Activated CD4-positive, alpha-beta T cell treated with anti-CD3 and anti-CD28 coated beads for 36 hours (primary cell): ENCODE measurements around the gene PKD2L2. TPM values are rescaled to one million over a fixed set of nuclear protein-coding genes. Genes with fewer than 3 reads are reported as not detected.
A peak's percentile ranks its signal among the peaks of the same experiment; 100 is the strongest.
"Not testable (repeated sequence)": the region's sequence is repeated elsewhere in the genome, so short reads cannot be mapped to it uniquely, and the experiment has no call there.

Source experiments
- ATAC-seq: fragments of 200-7000 bp; cut with Tn5 transposase; one replicate; pipeline ENCODE4 v1.10.0; 2021; ENCODE audit warnings: mild to moderate bottlenecking, moderate library complexity
- CTCF ChIA-PET: fragments of 350-600 bp; sonication (Branson Sonifier 250); formaldehyde crosslinking; loops from one replicate; lab custom pipeline; 2021; ENCODE audit warnings: antibody characterized with exemption; lab: Charles Lee
- POLR2A ChIA-PET: fragments of 350-600 bp; sonication (Branson Sonifier 250); formaldehyde crosslinking; loops from one replicate; lab custom pipeline; 2021; ENCODE audit warnings: antibody characterized with exemption, inconsistent platforms; lab: Charles Lee
- DNase-seq: peaks from one replicate; pipeline ENCODE4 v3.0.0-alpha.2; 2020
- H3K27ac Mint-ChIP-seq: one replicate; pipeline ENCODE4 v1.8.0; 2021; ENCODE audit warnings: mixed read lengths
- H3K27me3 Mint-ChIP-seq: one replicate; pipeline ENCODE4 v1.8.0; 2021; ENCODE audit warnings: mixed read lengths
- H3K36me3 Mint-ChIP-seq: one replicate; pipeline ENCODE4 v1.8.0; 2021; ENCODE audit warnings: low read depth, mixed read lengths
- H3K4me1 Mint-ChIP-seq: one replicate; pipeline ENCODE4 v1.8.0; 2021; ENCODE audit warnings: mixed read lengths
- H3K4me3 Mint-ChIP-seq: one replicate; pipeline ENCODE4 v1.8.0; 2021; ENCODE audit warnings: mild to moderate bottlenecking, moderate library complexity, mixed read lengths
- H3K9me3 Mint-ChIP-seq: one replicate; pipeline ENCODE4 v1.8.0; 2021; ENCODE audit warnings: low read depth, mixed read lengths
- intact Hi-C, 2 experiments: fragments of 100-400 bp; cut with DNase I in 1 of 2; cut with micrococcal nuclease in 1 of 2; formaldehyde crosslinking; loops; one replicate each; pipeline versions ENCODE4 v1.14.2 to v1.15.1; 2022 to 2024; cut with DNase I, micrococcal nuclease
- total RNA-seq, 2 experiments: library from RNA; stranded (reverse); gene quantifications; one replicate each; pipeline ENCODE4 v1.2.3, GENCODE V29; 2021

Gene PKD2L2
- total RNA-seq, 2 experiments from 2014 or later = 0.30 TPM; not detected in 1

DNA sequence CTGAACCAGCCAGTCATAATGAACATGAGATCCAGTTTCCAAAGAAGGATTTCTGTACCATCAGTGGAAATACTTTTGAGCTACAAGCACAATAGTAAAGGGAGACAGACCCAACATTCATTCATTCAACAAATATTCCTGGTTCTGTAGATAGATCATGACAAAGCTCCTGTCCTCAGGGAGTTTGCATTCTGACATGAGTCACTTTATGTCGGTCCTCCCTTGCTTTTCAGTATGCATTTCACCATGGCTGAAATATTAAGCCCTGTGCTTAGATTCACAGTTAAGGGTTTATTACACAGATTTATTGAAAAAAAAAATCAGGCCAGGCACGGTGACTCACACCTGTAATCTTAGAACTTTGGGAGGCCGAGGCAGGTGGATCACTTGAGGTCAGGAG is 27.0 kb upstream of the PKD2L2 start:
- H3K36me3 Mint-ChIP-seq = no peaks in the 10 kb centered on the region
- CTCF ChIA-PET = no interaction called here
- intact Hi-C loops = no loop called here

DNA sequence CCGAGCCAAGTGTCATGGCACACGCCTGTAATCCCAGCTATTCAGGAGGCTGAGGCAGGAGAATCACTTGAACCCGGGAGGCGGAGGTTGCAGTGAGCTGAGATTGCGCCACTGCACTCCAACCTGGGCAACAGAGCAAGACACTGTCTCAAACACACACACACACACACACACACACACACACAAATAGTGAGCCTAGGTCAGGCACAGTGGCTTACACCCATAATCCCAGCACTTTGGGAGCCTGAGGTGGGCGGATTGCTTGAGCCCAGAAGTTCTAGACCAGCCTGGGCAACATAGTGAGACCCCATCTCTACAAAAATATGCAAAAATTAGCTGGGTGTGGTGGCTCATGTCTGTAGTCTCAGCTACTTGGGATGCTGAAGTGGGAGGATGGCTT is 25.6 kb upstream of the PKD2L2 start:
- intact Hi-C loops, H3K27me3 Mint-ChIP-seq, H3K9me3 Mint-ChIP-seq, CTCF ChIA-PET, H3K36me3 Mint-ChIP-seq, H3K4me1 Mint-ChIP-seq, DNase-seq, H3K27ac Mint-ChIP-seq, H3K4me3 Mint-ChIP-seq, ATAC-seq: not testable (repeated sequence)
- POLR2A ChIA-PET = interaction anchor here (0.6 kb wide), 1 partner anchor 134 kb away, joined by 3 read pairs; no protein-coding TSS in a partner anchor

More for the DNA sequence above, 27.0 kb upstream of the PKD2L2 start:
- H3K27ac Mint-ChIP-seq = no peak overlapping the region
- H3K27me3 Mint-ChIP-seq = no peaks in the 10 kb centered on the region
- POLR2A ChIA-PET = no interaction called here
- no peaks in the 10 kb centered on the region for H3K9me3 Mint-ChIP-seq
- no peak overlapping the region for H3K4me3 Mint-ChIP-seq
- DNase-seq (no peak), ATAC-seq (no peak)
- H3K4me1 Mint-ChIP-seq = peaks cover 17% of the 10 kb centered on the region

DNA sequence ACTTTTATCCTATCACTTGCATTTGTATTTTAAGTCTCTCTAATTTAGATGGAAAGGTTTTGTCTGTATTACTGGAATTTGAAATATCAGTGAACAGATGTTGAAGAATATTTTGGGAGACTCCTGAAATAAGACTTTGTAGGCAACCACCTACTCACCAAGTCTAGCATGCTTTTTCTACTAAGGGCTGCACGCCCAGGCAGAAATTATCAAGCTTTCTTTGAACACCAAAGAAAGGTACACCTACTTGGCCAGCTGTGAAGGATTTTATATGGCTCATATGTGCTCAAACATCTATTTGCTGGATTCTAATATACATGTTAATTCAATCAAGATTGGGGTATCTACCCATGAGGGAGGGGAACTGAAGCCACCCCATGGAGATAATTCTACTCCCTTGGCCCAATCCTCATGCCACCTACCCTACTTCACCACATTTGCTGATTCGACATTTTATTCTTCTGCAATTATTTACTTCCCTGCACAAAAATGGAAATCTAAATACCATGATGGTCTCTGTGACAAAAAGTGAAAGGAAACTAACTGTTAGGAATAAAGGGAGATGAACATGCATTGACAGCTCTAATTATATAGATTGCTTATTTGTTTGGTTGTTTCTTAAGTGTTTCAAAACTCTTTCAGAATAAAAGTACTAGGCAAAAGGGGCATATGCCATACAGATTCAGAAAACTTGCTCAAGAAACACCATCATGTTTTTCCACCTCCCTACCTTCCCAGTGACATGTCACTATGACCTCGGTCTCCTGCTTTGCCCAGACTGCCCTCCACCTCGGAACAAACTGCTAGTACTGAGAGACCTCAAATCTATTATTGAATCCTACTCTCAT is 22.5 kb upstream of the PKD2L2 start:
- no peaks in the 10 kb centered on the region for H3K9me3 Mint-ChIP-seq
- H3K4me3 Mint-ChIP-seq = no peak overlapping the region
- ChIA-PET CTCF (interaction anchor here (0.5 kb wide), 1 partner anchor 155 kb away, joined by 3 read pairs; no protein-coding TSS in a partner anchor), POLR2A (no interaction called here)
- H3K27me3 Mint-ChIP-seq = no peaks in the 10 kb centered on the region
- no peak for ATAC-seq
- intact Hi-C loops = no loop called here
- H3K36me3 Mint-ChIP-seq = no peaks in the 10 kb centered on the region
- H3K27ac Mint-ChIP-seq = no peak overlapping the region
- no peak for DNase-seq
- peaks cover 4% of the 10 kb centered on the region for H3K4me1 Mint-ChIP-seq

DNA sequence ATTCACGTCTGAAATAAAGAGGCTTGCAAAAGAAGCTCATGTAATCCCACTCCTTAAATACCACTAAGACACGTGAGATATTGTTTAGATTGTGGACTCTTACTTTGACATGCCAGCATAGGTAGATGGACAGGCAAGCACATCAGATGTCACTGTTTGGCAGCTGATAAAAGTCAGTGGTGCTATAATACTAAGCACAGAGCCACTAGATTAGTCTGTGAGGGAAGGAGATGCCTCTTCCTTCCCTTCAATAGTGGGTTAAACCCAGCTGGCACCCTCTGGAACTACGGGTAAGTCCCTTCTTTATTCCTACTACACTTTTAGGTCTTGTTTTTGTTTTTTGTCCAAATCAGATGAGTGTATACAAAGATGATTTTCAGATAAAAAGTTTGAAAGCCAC is 21.6 kb upstream of the PKD2L2 start, which contains the start of gene MYOT:
Gene MYOT, plus strand, starts transcription at position 197 of the 400 bp plus-strand sequence. CDS start 2,792 bp downstream, outside the sequence.
- Mint-ChIP-seq H3K27me3 (no peaks in the 10 kb centered on the region), H3K36me3 (no peaks in the 10 kb centered on the region), H3K27ac (no peak within 1 kb of the TSS), H3K4me1 (no peaks in the 10 kb centered on the region), H3K4me3 (no peak within 1 kb of the TSS), H3K9me3 (no peaks in the 10 kb centered on the region)
- POLR2A ChIA-PET = no interaction called here
- CTCF ChIA-PET = interaction anchor here (0.6 kb wide), 1 partner anchor 168 kb away, joined by 3 read pairs; no protein-coding TSS in a partner anchor
- intact Hi-C loops = no loop called here
- DNase-seq = no peak
- ATAC-seq = no peak

DNA sequence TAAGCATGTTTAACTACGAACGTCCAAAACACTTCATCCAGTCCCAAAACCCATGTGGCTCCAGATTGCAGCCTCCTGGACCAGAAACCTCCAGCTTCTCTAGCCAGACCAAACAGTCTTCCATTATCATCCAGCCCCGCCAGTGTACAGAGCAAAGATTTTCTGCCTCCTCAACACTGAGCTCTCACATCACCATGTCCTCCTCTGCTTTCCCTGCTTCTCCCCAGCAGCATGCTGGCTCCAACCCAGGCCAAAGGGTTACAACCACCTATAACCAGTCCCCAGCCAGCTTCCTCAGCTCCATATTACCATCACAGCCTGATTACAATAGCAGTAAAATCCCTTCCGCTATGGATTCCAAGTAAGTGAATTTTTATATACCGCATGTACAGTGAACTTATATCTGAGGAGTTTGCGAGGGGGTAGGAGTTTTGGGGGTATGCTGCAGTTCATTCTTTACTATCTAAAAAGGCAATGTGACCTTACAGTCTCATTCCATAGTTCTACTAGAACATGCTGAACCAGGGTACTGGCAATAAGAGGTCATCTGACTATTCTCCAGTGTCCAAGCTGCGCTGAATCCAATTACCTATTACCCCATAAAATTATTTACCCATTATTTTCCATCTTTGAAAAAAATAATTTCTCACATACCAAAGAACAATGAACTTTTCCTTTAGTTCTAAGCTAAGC is 18.5 kb upstream of the PKD2L2 start:
- intact Hi-C loops = no loop called here
- no peaks in the 10 kb centered on the region for H3K9me3 Mint-ChIP-seq
- H3K36me3 Mint-ChIP-seq = no peaks in the 10 kb centered on the region
- CTCF ChIA-PET = interaction anchor here (0.7 kb wide), 2 partner anchors 32 to 84 kb away, joined by 3 to 4 read pairs; no protein-coding TSS in a partner anchor
- H3K27me3 Mint-ChIP-seq = no peaks in the 10 kb centered on the region
- DNase-seq (no peak), ATAC-seq (no peak)
- no peak overlapping the region for H3K27ac Mint-ChIP-seq
- no peaks in the 10 kb centered on the region for H3K4me1 Mint-ChIP-seq
- no peak overlapping the region for H3K4me3 Mint-ChIP-seq
- POLR2A ChIA-PET = interaction anchor here (0.7 kb wide), 1 partner anchor 482 kb away, joined by 4 read pairs; the partner anchor contains the start of gene KDM3B

DNA sequence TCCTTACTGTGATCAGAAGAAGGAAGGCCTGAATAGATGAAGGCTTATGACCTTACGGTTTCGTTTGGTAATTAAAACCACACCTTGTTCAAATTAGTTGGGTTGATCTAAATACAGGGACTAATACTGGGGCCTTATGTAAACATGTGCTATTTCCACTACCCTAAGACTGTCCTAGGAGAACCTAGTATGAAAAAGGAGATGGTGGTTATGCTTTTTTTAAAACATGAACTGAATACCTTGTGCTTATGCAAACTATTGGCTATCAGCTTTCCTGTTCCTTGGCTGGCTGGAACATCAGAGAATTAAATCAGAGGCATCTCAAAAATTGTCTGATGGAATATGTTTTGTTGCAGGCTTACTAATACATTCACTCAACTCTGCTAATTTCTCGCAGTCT is 17.7 kb upstream of the PKD2L2 start:
- ChIA-PET POLR2A (no interaction called here), CTCF (interaction anchor here (1.4 kb wide), 1 partner anchor 15 kb away, joined by 3 read pairs; no protein-coding TSS in a partner anchor)
- Mint-ChIP-seq H3K27ac (no peak overlapping the region), H3K27me3 (no peaks in the 10 kb centered on the region), H3K36me3 (no peaks in the 10 kb centered on the region), H3K4me1 (no peaks in the 10 kb centered on the region), H3K9me3 (no peaks in the 10 kb centered on the region), H3K4me3 (no peak overlapping the region)
- no peak for ATAC-seq
- intact Hi-C loops = no loop called here
- DNase-seq = no peak

DNA sequence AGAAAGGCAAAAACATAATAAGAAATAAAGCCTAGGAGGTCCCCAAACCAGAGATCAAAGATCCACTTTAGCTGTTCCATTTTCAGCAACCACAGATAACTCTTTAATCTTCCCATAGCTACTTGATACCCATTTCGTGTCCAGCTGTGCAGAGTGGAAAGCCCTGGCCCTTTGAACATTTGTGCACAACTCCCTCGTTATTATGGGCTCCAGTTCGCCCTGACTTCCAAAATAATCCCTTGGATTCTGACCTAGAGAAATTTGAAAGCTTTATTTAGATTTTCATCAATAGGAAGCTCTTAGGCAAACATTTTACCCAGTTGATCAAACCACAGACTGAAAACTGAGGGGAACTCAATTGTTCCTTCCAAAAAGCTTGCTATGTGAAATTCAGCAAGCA is 16.8 kb upstream of the PKD2L2 start:
- ChIA-PET POLR2A (no interaction called here), CTCF (interaction anchor here (0.8 to 1.4 kb wide), 2 partner anchors 11 to 14 kb away, joined by 3 to 4 read pairs; no protein-coding TSS in a partner anchor)
- H3K36me3 Mint-ChIP-seq = no peaks in the 10 kb centered on the region
- no peaks in the 10 kb centered on the region for H3K27me3 Mint-ChIP-seq
- H3K27ac Mint-ChIP-seq = no peak overlapping the region
- DNase-seq (no peak), ATAC-seq (no peak)
- no peaks in the 10 kb centered on the region for H3K4me1 Mint-ChIP-seq
- no peaks in the 10 kb centered on the region for H3K9me3 Mint-ChIP-seq
- H3K4me3 Mint-ChIP-seq = no peak overlapping the region
- intact Hi-C loops = no loop called here

DNA sequence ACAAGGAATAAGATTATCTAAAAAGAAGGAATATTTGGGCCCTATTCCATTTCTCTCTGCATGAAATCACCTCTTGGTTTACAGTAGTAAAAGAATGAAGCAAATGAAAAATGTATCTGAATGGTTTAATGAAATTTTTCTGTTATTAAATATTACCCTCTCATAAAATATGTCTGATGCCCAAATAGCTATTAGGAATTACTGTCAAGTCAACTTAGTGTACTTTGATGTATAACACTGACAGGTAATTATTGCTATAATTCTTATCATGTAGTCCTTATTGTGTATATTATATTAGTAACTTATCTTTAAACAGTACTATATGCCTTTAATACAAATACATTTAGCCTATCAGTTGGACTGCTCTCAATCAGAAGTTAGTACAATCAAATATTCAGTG is 13.2 kb upstream of the PKD2L2 start:
- ATAC-seq (no peak), DNase-seq (no peak)
- no peaks in the 10 kb centered on the region for H3K4me1 Mint-ChIP-seq
- H3K9me3 Mint-ChIP-seq = no peaks in the 10 kb centered on the region
- ChIA-PET POLR2A (no interaction called here), CTCF (interaction anchor here (1.2 to 1.4 kb wide), 2 partner anchors 11 to 13 kb away, joined by 4 read pairs; partner anchors contain the start of gene PKD2L2)
- no peak overlapping the region for H3K27ac Mint-ChIP-seq
- H3K4me3 Mint-ChIP-seq = no peak overlapping the region
- no peaks in the 10 kb centered on the region for H3K36me3 Mint-ChIP-seq
- H3K27me3 Mint-ChIP-seq = no peaks in the 10 kb centered on the region
- intact Hi-C loops = no loop called here

DNA sequence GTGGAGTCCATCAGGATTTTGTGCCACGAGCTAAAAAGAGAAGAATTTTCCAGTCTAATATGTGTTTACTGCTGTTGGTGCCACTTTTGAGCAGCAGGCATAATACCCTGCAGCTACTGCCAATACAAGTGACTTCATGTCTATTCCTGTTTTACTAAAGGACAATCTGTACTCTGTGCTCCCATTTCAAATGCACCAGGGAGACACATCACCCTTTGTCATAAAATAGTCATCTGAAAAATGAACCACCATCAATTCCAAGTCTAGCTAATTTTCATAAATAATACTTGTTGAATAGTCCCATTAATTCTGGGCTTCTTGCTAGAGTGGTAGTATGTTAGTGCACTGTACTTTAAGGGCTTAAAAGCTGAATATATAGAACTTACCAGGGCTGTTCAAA is 8.9 kb upstream of the PKD2L2 start:
- DNase-seq (no peak), ATAC-seq (no peak)
- POLR2A ChIA-PET = no interaction called here
- Mint-ChIP-seq H3K4me3 (no peak overlapping the region), H3K27ac (no peak overlapping the region), H3K27me3 (no peaks in the 10 kb centered on the region), H3K4me1 (no peaks in the 10 kb centered on the region), H3K36me3 (peaks cover 7% of the 10 kb centered on the region), H3K9me3 (no peaks in the 10 kb centered on the region)
- CTCF ChIA-PET = interaction anchor here (0.7 to 1.4 kb wide), 2 partner anchors 8 to 11 kb away, joined by 3 to 4 read pairs; partner anchors contain the start of gene PKD2L2
- intact Hi-C loops = no loop called here

DNA sequence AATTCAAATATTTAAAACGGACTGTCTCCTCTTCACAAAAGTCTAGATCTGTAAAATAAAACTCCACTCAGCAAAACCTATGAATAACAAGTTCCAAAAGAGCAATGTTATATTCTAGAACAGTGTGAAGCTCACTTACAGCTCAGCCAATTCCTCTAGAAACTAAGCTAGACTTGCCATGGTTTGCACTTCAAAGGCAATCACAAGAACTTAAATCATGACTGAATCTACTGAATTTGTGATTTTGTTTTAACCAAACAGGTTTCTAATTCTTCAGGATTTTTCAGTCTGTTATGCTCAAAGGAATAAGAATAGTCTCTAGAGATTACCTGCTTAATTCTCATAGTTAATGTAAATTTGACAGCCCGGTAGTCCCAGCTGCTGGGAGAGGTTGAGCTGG is 1.4 kb upstream of the PKD2L2 start:
- POLR2A ChIA-PET = no interaction called here
- H3K9me3 Mint-ChIP-seq = no peaks in the 10 kb centered on the region
- intact Hi-C loops = loop anchor here in 1 of 2 experiments (5.0 kb wide), 1 partner anchor 111 kb away; no protein-coding TSS in a partner anchor
- no peaks in the 10 kb centered on the region for H3K27me3 Mint-ChIP-seq
- DNase-seq (no peak), ATAC-seq (no peak)
- peaks cover 21% of the 10 kb centered on the region for H3K4me1 Mint-ChIP-seq
- peak overlapping the region; percentile 92 for H3K4me3 Mint-ChIP-seq
- peaks cover 5% of the 10 kb centered on the region for H3K36me3 Mint-ChIP-seq
- H3K27ac Mint-ChIP-seq = no peak overlapping the region
- CTCF ChIA-PET = interaction anchor here (1.5 to 2.7 kb wide), 4 partner anchors 8 to 130 kb away, joined by 4 to 10 read pairs (median 4); no protein-coding TSS in a partner anchor

DNA sequence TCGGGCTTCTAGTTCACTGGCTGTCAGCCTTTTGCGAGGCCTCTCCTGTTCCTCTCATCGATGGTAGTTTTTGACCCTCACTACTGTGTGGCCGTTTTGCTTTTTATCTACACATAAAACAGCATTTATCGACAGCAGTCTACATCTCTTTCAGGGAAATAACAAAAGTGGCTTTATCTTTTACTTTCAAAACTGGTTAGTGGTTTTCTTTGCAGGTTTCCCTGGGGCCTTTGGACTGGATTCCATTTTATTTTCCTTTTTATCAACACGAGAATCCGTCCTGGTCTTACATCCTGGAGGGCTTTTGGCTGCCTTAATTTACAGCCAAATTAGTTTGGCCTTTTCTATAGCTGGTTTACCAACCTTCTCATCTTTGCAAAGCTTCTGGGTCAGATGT is 793 bp upstream of the PKD2L2 start:
- Mint-ChIP-seq H3K4me3 (peak overlapping the region; percentile 92), H3K36me3 (peaks cover 2% of the 10 kb centered on the region), H3K27ac (peak overlapping the region; percentile 93), H3K9me3 (no peaks in the 10 kb centered on the region), H3K27me3 (no peaks in the 10 kb centered on the region), H3K4me1 (peaks cover 21% of the 10 kb centered on the region)
- ATAC-seq (no peak), DNase-seq (no peak)
- ChIA-PET CTCF (interaction anchor here (0.6 to 2.7 kb wide), 8 partner anchors 9 to 228 kb away, joined by 4 to 10 read pairs (median 4); no protein-coding TSS in a partner anchor), POLR2A (interaction anchor here (0.7 to 0.8 kb wide), 3 partner anchors 14 to 135 kb away, joined by 3 to 11 read pairs (median 4); no protein-coding TSS in a partner anchor)
- intact Hi-C loops = loop anchor here in 1 of 2 experiments (5.0 kb wide), 1 partner anchor 111 kb away; no protein-coding TSS in a partner anchor
